Measurements from ENCODE around the gene DGCR8.

GRCh38 chr22:20130319-20130718 is 50.3 kb downstream of the DGCR8 start:
- TF ChIP-seq CTCF (IDR thresholded peaks at IDR 0.05) (no peak), POLR2AphosphoS5 (IDR thresholded peaks at IDR 0.05) (no peak), POLR2A (IDR thresholded peaks at IDR 0.05) (no peak), EP300 (IDR thresholded peaks at IDR 0.05; ENCODE audit: low read depth) (no peak)
